NCI-H510A (cell line): ENCODE results near the gene C21orf91.

Source experiments
- DNase-seq: peaks from one replicate; lab custom pipeline; 2025; lab: John Stamatoyannopoulos, UW

C21orf91 gene

GRCh38 chr21:17797967-17798366 is 21.2 kb downstream of the C21orf91 start:
- no peak for DNase-seq

GRCh38 chr21:17796503-17796902 is 22.7 kb downstream of the C21orf91 start:
- DNase-seq: no peak

GRCh38 chr21:17796037-17796403 is 23.1 kb downstream of the C21orf91 start:
- DNase-seq: no peak

GRCh38 chr21:17795146-17796036 is 23.8 kb downstream of the C21orf91 start:
- DNase-seq: no peak

- no peak for DNase-seq
Measured at GRCh38 chr21:17794518-17795145, 24.5 kb downstream of the C21orf91 start.

- no peak for DNase-seq
Measured at GRCh38 chr21:17793246-17794123, 25.7 kb downstream of the C21orf91 start.

GRCh38 chr21:17789656-17790055 is 29.5 kb downstream of the C21orf91 start:
- DNase-seq: no peak

- no peak for DNase-seq
Measured at GRCh38 chr21:17789069-17789468, 30.1 kb downstream of the C21orf91 start.

- no peak for DNase-seq
Measured at GRCh38 chr21:17786851-17787181, 32.3 kb downstream of the C21orf91 start.

- no peak for DNase-seq
Measured at GRCh38 chr21:17786071-17786850, 32.9 kb downstream of the C21orf91 start.

- DNase-seq: no peak
Measured at GRCh38 chr21:17785403-17785788, 33.8 kb downstream of the C21orf91 start.

GRCh38 chr21:17784604-17785402 is 34.4 kb downstream of the C21orf91 start:
- no peak for DNase-seq

- DNase-seq: no peak
Measured at GRCh38 chr21:17784180-17784598, 35.0 kb downstream of the C21orf91 start.

GRCh38 chr21:17783481-17784179 is 35.5 kb downstream of the C21orf91 start:
- DNase-seq: no peak

GRCh38 chr21:17783003-17783402 is 36.2 kb downstream of the C21orf91 start:
- no peak for DNase-seq

- no peak for DNase-seq
Measured at GRCh38 chr21:17782051-17782450, 37.1 kb downstream of the C21orf91 start.

- no peak for DNase-seq
Measured at GRCh38 chr21:17781524-17781923, 37.6 kb downstream of the C21orf91 start.

- no peak for DNase-seq
Measured at GRCh38 chr21:17780539-17780938, 38.6 kb downstream of the C21orf91 start.

- no peak for DNase-seq
Measured at GRCh38 chr21:17779980-17780379, 39.2 kb downstream of the C21orf91 start.

- DNase-seq: no peak
Measured at GRCh38 chr21:17779496-17779895, 39.7 kb downstream of the C21orf91 start.
